Muscle layer of duodenum (tissue), 2 donors: ENCODE data around the gene CHTF8.
"Not testable (repeated sequence)": the region's sequence is repeated elsewhere in the genome, so short reads cannot be mapped to it uniquely, and the experiment has no call there.

Source experiments
- H3K27ac ChIP-seq: one replicate; pipeline ENCODE4 v1.7.0; 2013; ENCODE audit warnings: mild to moderate bottlenecking, low read length
- H3K27me3 ChIP-seq: one replicate; pipeline ENCODE4 v1.7.0; 2013; ENCODE audit warnings: low read depth, mild to moderate bottlenecking, control low read depth, low read length
- H3K36me3 ChIP-seq, 2 donors: one replicate each; pipeline ENCODE4 v1.7.0; 2013; ENCODE audit warnings: low read length in 2 of 2, control low read depth in 1 of 2, mild to moderate bottlenecking in 1 of 2; ENCODE audit not compliant: insufficient read depth in 2 of 2, control insufficient read depth in 1 of 2
- H3K4me1 ChIP-seq, 2 donors: one replicate each; pipeline ENCODE4 v1.7.0; 2013; ENCODE audit warnings: low read length in 2 of 2, mild to moderate bottlenecking in 2 of 2, control low read depth in 1 of 2, moderate library complexity in 1 of 2; ENCODE audit not compliant: insufficient read depth in 2 of 2, control insufficient read depth in 1 of 2
- H3K4me3 ChIP-seq, 2 donors: one replicate each; pipeline ENCODE4 v1.7.0; 2013; ENCODE audit warnings: low read length in 2 of 2, low read depth in 1 of 2, mild to moderate bottlenecking in 1 of 2
- H3K9me3 ChIP-seq, 2 donors: one replicate each; pipeline ENCODE4 v1.7.0; 2013; ENCODE audit warnings: low read length in 2 of 2, control low read depth in 1 of 2, mild to moderate bottlenecking in 1 of 2; ENCODE audit not compliant: control insufficient read depth in 1 of 2
- donor health status: healthy.

CHTF8 gene

DNA sequence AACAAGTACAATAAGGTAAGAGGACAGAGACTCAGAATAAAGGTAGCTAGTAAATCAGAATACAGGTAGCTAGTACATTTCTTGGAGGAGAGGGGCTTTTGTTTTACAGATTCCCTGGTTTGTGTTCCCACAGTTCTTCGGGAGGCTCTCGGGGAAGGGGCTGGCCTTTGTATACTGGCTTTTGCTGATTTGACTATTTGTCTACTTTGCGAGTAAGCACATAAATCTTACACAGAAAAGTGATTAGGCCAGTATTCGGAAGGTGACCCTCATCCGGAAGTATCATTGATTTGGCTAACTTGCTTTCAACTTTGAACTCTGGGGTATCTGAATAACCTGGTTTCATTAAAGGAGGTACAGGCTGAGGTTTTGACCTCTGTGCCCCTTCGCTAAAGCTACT is 33.2 kb upstream of the CHTF8 start:
- Histone ChIP-seq H3K9me3 (no peaks in the 10 kb centered on the region), H3K4me1 (no peaks in the 10 kb centered on the region), H3K4me3 (no peak overlapping the region), H3K27ac (no peak overlapping the region), H3K27me3 (no peaks in the 10 kb centered on the region), H3K36me3 (peaks cover 34 to 51% of the 10 kb centered on the region in 2 donors)

DNA sequence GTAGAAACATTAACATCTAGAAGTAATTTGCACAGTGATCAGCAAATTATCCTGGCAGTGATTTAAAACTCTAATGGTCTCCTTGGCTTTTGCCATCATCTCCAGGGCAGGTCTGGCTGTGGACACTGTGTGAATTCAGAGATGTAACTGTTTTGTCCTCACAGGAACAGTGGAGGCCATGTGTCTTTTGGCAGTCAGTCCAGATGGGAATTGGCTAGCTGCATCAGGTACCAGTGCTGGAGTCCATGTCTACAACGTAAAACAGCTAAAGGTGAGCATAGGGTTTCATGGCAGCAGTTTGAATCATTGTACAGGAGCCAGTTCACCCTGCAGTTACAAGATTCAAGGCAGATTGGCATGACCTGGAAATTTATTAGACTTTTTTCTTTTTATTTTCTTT is 27.8 kb upstream of the CHTF8 start:
- no peak overlapping the region for H3K4me3 ChIP-seq
- H3K4me1 ChIP-seq: no peaks in the 10 kb centered on the region
- peaks cover 37 to 68% of the 10 kb centered on the region in 2 donors for H3K36me3 ChIP-seq
- no peaks in the 10 kb centered on the region for H3K9me3 ChIP-seq
- no peak overlapping the region for H3K27ac ChIP-seq
- H3K27me3 ChIP-seq: no peaks in the 10 kb centered on the region

DNA sequence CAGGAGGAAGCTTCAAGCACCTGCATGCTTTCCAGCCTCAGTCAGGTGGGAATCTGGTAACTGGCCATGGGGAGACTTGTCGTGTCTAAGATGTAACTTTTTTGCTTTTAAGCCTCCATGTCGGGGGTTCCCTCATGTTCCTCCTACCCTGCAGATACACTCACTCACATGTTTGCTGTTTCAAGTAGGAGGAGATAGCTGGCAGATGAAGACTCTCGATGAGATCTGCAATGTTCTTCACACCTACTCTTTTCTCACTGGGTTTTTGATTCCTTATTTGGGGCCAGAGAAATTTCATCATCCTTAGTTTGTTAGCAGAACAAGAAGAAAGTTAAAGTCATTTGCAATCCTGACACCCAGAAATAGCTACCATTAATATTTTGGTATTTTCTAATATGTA is 24.8 kb upstream of the CHTF8 start:
- H3K27me3 ChIP-seq: no peaks in the 10 kb centered on the region
- H3K36me3 ChIP-seq: peaks cover 43 to 75% of the 10 kb centered on the region in 2 donors
- no peaks in the 10 kb centered on the region for H3K4me1 ChIP-seq
- no peaks in the 10 kb centered on the region for H3K9me3 ChIP-seq
- no peak overlapping the region for H3K4me3 ChIP-seq
- no peak overlapping the region for H3K27ac ChIP-seq

DNA sequence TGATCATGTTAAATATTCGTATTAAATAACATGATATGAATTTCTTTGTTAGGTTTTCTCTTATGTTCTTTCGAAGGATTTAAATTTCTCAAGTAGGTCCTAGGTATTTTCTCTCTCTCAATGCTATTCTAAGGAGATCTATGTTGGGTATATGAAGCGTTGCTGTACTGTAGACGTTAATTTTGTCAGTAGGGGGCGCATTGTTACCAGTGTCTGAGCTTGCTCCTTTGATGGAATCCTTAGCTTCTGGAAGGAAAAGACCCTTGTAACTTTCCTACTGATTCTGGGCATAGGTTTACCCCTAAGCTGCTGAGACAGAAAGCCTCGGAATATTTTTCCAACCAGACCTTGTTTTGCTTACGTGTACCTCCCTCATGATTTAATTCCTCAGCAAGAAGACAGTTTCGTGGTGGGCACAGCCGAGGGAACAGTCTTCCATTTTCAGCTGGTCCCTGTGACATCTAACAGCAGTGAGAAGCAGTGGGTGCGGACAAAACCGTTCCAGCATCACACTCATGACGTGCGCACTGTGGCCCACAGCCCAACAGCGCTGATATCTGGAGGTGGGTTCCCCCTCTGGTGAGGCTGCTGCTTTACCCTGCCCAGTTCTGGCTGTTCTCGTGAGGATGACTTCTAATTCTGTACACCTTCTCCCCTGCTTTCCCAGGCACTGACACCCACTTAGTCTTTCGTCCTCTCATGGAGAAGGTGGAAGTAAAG is 17.9 kb upstream of the CHTF8 start:
- no peaks in the 10 kb centered on the region for H3K4me1 ChIP-seq
- peaks cover 33 to 40% of the 10 kb centered on the region in 2 donors for H3K36me3 ChIP-seq
- no peak overlapping the region for H3K4me3 ChIP-seq
- H3K27me3 ChIP-seq: no peaks in the 10 kb centered on the region
- no peak overlapping the region for H3K27ac ChIP-seq
- H3K9me3 ChIP-seq: no peaks in the 10 kb centered on the region

DNA sequence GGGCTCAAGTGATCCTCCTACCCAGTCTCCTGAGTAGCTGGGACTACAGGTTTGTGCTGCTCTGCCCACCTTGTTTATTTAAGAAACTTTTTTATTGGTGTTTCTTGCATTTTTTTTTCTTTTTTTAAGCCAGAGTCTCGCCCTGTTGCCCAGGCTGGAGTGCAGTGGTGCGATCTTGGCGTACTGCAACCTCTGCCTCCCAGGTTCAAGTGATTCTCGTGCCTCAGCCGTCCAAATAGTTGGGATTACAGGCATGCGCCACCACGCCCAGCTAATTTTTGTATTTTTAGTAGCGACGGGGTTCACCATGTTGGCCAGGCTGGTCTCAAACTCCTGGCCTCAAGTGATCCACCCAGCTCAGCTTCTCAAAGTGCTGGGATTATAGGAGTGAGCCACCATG is 17.2 kb upstream of the CHTF8 start:
- H3K27ac ChIP-seq, H3K4me1 ChIP-seq, H3K4me3 ChIP-seq, H3K9me3 ChIP-seq, H3K27me3 ChIP-seq: not testable (repeated sequence)
- peaks cover 32 to 40% of the 10 kb centered on the region in 2 donors for H3K36me3 ChIP-seq

DNA sequence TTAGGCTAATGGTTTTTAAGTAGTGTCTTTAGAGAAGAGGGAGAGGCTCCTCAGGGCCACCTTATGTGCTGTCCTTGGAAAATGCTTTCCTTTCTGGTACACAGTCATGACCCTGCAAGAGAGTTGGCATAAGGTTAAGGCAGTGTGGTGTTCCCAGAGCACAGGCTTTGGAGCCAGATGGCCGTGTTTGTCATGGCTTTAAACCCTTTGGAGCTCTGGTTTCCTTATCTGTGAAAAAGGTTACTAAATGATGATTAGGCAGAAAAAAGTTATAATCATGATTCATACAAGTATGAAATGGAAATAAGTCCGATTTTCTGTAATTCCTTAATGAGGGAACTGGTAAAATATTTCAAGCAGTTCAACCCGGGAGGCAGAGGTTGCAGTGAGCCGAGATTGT is 13.3 kb upstream of the CHTF8 start:
- Histone ChIP-seq H3K4me1 (no peaks in the 10 kb centered on the region), H3K27ac (no peak overlapping the region), H3K4me3 (no peak overlapping the region), H3K36me3 (peaks cover 38 to 40% of the 10 kb centered on the region in 2 donors), H3K9me3 (no peaks in the 10 kb centered on the region), H3K27me3 (no peaks in the 10 kb centered on the region)

DNA sequence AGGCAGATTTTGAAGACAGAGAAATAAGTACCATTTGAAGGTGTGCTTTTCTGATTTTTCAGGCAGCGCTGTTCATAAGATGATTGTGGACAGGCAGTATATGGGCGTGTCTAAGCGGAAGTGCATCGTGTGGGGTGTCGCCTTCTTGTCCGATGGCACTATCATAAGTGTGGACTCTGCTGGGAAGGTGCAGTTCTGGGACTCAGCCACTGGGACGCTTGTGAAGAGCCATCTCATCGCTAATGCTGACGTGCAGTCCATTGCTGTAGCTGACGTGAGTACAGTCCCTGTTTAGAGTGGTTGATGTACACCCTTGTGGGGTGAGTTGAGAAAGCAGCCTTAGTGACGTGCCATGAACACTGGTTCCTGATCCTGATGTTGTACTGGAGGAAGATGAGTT is 10.7 kb upstream of the CHTF8 start:
- peaks cover 42 to 56% of the 10 kb centered on the region in 2 donors for H3K36me3 ChIP-seq
- no peaks in the 10 kb centered on the region for H3K9me3 ChIP-seq
- no peaks in the 10 kb centered on the region for H3K27me3 ChIP-seq

DNA sequence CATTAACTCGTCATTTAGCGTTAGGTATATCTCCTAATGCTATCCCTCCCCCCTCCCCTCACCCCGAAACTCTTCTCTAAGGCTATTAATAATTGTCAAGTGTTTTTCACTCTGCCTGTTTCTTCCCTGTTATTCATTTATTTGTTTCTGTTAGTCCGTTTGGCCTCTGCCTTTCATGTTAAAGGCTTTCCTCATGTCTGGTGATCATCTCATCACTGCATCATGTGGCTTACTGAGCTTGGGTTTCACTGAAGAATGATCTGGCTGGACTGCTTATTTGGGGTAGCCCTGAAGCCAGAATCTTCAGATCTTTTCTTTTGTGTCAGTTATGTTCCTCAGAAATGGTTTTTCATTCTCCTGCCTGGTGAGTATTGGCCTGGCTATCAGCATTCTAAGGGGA is 9.5 kb upstream of the CHTF8 start:
- Histone ChIP-seq H3K36me3 (peaks cover 47 to 68% of the 10 kb centered on the region in 2 donors), H3K9me3 (no peaks in the 10 kb centered on the region), H3K27me3 (no peaks in the 10 kb centered on the region), H3K4me3 (no peak overlapping the region), H3K27ac (no peak overlapping the region), H3K4me1 (no peaks in the 10 kb centered on the region)

More for the DNA sequence above, 10.7 kb upstream of the CHTF8 start:
- H3K27ac ChIP-seq: no peak overlapping the region
- no peak overlapping the region for H3K4me3 ChIP-seq
- no peaks in the 10 kb centered on the region for H3K4me1 ChIP-seq

DNA sequence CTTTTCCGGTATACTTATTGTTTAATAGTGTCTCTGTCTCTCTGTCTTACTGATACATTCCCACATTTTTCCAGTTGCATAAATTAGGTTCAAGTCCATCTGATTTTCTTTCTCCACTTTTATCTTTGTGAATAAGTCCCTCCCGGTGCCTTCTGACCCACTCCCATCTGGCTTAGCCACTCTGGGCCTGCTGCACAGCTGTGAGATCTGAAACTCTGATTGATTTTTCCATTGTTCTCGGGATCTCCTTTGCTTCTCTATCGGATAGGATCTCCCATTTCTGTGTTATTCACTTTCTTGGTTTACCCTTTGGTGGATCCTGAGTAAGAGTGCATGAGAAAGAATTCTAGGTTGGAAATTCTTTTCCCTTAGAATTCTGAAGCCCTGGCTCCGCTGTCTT is 8.6 kb upstream of the CHTF8 start:
- no peaks in the 10 kb centered on the region for H3K27me3 ChIP-seq
- H3K4me3 ChIP-seq: no peak overlapping the region
- no peaks in the 10 kb centered on the region for H3K9me3 ChIP-seq
- H3K4me1 ChIP-seq: no peaks in the 10 kb centered on the region
- H3K27ac ChIP-seq: no peak overlapping the region
- peaks cover 47 to 68% of the 10 kb centered on the region in 2 donors for H3K36me3 ChIP-seq

DNA sequence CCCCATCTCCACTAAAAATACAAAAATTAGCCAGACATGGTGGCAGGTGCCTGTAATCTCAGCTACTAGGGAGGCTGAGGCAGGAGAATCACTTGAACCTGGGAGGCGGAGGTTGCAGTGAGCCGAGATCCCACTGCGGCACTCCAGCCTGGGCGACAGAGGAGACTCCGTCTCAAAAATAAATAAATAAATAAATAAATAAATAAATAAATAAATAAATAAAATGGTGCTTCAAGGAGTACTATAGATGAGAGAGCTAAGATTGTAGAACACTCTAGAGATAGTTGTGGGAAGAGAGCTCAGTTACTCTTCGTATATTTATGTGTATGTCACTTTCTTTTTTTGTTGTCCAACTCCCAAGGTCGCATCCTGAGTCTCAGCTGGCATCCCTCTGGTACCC is 7.1 kb upstream of the CHTF8 start:
- peaks cover 39 to 64% of the 10 kb centered on the region in 2 donors for H3K36me3 ChIP-seq
- not testable (repeated sequence) for H3K9me3 ChIP-seq, H3K4me3 ChIP-seq, H3K27ac ChIP-seq, H3K27me3 ChIP-seq, H3K4me1 ChIP-seq

DNA sequence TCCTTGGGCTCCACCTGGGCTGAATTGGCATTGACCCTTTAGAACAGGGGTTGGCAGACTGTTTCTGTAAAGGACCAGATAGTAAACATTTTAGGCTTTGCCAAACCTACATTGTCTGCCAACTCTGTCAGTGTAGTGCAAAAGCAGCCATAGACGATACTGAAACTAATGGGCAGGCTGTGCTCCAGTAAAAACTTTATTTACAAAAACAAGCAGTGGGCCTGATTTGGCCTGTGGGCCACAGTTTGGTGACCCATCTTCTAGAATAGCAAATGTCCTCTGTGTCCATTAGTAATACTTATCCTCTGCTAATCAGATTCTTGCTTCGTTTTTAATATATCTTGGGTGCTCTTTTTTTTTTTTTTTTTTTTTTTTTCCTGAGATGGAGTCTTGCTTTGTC is 6.2 kb upstream of the CHTF8 start:
- Histone ChIP-seq H3K4me3 (no peak overlapping the region), H3K27me3 (no peaks in the 10 kb centered on the region), H3K36me3 (peaks cover 37 to 58% of the 10 kb centered on the region in 2 donors), H3K9me3 (no peaks in the 10 kb centered on the region), H3K4me1 (peaks cover 0 to 8% of the 10 kb centered on the region in 2 donors), H3K27ac (no peak overlapping the region)

DNA sequence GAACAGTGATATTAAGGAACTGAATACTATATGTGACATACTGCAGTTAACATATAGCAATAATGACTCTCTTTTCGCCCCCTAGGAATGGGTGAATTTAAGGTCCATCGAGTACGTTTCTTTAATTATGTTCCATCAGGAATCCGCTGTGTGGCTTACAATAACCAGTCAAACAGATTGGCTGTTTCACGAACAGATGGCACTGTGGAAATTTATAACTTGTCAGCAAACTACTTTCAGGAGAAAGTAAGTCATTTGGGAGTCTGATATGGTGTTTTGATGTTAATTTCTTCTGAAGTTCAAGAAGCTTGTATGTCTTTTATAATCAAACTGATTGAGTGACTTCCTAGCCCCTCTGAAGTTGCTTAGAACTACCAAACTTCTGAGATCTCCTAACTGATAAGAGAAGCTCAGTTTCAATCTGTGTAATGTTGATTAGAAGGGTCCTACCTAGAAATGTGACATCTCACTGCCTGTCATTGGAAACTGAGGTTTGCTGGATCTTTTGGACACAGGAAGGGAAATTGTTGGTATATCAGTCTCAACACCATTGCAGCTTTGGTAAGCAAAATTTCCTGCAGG is 1.1 kb upstream of the CHTF8 start:
- no peak overlapping the region for H3K27ac ChIP-seq
- H3K9me3 ChIP-seq: no peaks in the 10 kb centered on the region
- H3K36me3 ChIP-seq: peaks cover 6 to 20% of the 10 kb centered on the region in 2 donors
- peaks cover 8 to 34% of the 10 kb centered on the region in 2 donors for H3K4me1 ChIP-seq
- peak overlapping the region; percentile 86 to 92 for H3K4me3 ChIP-seq
- no peaks in the 10 kb centered on the region for H3K27me3 ChIP-seq
